HG02884 (cell line): ENCODE measurements around the gene FAM162A.
"Not testable (repeated sequence)": the region's sequence is repeated elsewhere in the genome, so short reads cannot be mapped to it uniquely, and the experiment has no call there.

Source experiments
- ATAC-seq: cut with Tn5 transposase; IDR thresholded peaks from one replicate; pipeline ENCODE4 v1.9.1; 2021; ENCODE audit warnings: mild to moderate bottlenecking, moderate library complexity; ENCODE audit not compliant: unreplicated experiment

Gene FAM162A

DNA sequence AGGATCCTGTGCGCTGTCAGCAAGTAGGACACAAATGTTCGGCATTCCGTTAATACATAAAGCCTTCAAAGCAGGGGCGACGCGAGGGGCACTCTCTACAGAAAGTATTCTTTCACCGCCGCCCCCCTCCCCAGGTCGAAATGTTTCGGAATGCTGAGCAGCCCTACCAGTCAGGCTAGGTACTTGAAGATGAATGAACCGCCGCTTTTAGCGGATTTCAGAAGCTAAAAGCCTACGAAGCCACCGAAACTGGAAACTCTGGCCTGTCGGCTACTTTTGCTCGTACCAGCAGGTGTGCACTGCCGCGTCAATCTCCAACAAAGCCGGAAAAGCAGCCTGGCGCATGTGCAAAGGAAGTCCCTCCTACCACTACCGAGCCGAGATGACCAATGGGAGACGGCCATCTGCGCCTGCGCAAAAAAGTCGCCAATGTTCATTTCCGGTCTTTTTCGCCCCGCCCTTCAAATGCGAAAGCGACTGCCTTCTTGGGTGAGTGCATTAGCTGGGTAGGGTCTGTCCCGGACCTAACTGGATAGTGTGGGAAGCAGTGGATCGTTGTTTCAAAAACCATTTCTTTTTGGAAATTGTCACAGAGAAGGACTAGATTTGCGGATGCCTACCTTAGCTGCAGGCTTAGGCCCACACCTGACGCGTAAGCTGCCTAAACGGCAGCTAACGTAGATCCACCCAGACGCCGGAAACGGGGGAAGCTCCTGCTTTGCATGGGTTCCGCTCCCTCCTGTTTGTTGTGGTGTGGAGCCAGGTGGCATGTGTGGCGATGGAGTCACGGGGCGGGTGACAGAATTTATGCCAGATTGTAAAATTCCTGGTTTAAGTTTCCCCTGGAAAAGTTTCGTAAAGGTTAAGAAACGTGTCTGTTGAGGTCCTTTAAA, 32.0 kb downstream of the FAM162A start, which contains the start of gene WDR5B:
Gene WDR5B (minus strand): TSS at position 301 of the 893 bp plus-strand sequence. CDS start 534 bp downstream, outside the sequence.
- peak; percentile 80 for ATAC-seq

DNA sequence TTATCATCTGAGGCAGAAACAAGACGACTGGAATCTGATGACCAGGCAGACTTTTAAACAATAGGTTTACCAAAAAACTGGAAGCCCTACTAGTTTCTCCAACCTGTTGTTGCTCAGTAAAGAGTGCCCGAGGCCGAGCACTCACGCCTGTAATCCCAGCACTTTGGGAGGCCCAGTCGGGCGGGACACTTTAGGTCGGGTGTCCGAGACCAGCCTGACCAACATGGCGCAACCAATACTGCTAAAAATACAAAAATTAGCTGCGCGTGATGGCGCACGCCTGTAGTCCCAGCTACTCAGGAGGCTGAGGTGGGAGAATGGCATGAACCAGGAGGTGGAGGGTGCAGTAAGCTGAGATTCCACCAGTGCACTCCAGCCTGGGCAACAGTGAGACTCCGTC, 33.0 kb downstream of the FAM162A start:
- ATAC-seq = no peak

- ATAC-seq = no peak
Observed at GRCh38 chr3:122421101-122421500, 37.1 kb downstream of the FAM162A start.

- no peak for ATAC-seq
Observed at GRCh38 chr3:122421836-122422235, 37.9 kb downstream of the FAM162A start.

- ATAC-seq = peak; percentile 80
Observed at GRCh38 chr3:122427857-122428471, 44.0 kb downstream of the FAM162A start.

- no peak for ATAC-seq
Observed at GRCh38 chr3:122430371-122430770, 46.4 kb downstream of the FAM162A start.

GRCh38 chr3:122435950-122436349, 52.0 kb downstream of the FAM162A start:
- ATAC-seq = no peak

DNA sequence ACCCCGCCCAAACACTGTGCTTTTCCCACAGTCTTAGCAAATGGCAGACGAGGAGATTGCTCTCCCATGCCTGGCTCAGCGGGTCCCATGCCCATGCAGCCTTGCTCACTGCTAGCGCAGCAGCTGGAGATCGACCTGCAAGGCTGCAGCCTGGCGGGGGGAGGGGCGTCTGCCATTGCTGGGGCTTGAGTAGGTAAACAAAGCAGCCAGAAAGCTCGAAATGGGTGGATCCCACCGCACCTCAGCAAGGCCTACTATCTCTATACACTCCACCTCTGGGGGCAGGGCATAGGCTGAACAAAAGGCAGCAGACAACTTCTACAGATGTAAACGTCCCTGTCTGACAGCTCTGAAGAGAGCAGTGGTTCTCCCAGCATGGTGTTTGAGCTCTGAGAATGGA, 59.1 kb downstream of the FAM162A start:
- ATAC-seq = no peak

DNA sequence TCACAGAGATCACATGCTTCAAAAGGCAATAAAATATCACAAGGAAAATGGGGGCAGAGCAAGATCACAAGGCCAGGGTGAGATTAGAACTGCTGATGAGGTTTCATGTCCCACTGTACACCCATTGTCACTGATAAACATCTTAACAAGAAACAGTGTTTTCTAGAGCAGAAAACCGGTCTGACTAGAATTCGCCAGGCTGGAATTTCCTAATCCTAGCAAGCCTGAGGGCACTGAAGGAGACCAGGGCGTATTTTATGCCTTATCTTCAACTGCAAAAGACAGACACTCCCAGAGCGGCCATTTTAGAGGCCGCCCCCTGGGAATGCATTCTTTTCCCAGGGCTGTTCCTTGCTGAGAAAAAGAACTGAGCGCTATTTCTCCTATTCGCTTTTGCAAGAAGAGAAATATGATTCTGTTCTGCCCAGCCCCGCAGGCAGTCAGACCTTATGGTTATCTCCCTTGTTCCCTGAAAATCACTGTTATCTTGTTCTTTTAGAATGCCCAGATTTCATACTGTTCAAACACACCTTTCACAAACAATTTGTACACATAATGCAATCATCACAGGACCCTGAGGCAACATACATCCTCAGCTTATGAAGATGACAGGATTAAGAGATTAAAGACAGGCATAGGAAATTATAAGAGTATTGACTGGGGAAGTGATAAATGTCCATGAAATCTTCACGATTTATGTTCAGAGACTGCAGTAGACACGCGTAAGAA, 59.9 kb downstream of the FAM162A start:
- ATAC-seq = not testable (repeated sequence)

- ATAC-seq = not testable (repeated sequence)
Observed at GRCh38 chr3:122444491-122444887, 60.5 kb downstream of the FAM162A start.

DNA sequence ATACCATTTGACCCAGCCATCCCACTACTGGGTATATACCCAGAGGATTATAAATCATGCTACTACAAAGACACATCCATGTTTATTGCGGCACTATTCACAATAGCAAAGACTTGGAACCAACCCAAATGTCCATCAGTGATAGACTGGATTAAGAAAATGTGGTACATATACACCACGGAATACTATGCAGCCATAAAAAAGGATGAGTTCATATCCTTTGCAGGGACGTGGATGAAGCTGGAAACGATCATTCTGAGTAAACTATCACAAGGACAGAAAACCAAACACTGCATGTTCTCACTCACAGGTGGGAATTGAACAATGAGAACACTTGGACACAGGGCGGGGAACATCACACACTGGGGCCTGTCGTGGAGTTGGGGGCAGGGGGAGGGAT, 64.2 kb downstream of the FAM162A start:
- ATAC-seq = not testable (repeated sequence)

GRCh38 chr3:122451371-122451770, 67.4 kb downstream of the FAM162A start:
- no peak for ATAC-seq

- no peak for ATAC-seq
Observed at GRCh38 chr3:122456074-122456473, 72.1 kb downstream of the FAM162A start.

DNA sequence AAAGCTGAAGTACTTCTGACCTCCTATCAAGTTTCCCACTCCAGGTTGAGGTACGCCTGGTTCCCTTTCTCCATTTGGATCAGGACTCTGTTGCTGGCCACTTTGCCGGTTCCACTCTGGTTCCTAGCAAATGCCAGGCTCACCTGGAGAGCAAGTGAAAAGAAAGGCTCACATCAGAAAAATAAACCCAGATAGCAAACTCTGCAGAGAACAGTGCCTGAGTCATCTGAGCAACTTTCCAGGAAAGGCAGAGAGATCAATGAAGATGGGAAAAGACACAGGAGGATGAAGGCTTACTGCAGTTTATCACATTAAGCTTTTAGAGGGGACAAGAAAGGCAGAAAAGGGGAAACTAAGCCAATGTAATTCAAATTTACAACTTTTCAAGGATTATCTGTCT, 73.7 kb downstream of the FAM162A start:
- ATAC-seq = no peak

DNA sequence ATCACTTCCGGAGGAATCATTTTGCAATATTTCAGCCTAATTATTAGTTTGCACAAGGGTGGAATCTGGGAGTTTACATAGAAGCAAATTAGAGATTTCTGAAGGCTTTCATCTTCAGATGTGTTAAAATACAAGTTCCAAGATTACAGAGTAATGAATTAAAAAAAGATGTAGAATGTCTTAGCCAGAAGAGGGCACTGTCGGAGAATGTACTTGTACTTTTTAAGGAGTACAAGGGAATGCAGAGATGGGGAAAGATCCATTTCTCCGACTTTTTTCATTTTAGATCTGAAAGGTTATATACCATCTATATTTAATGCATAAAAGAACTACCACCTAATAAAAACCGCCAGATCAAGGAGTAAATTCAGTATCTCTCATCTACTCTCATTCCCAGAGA, 75.0 kb downstream of the FAM162A start:
- no peak for ATAC-seq

GRCh38 chr3:122461806-122462205, 77.8 kb downstream of the FAM162A start:
- ATAC-seq = no peak
